ENCODE measurements around the gene APRT.

APRT gene

DNA sequence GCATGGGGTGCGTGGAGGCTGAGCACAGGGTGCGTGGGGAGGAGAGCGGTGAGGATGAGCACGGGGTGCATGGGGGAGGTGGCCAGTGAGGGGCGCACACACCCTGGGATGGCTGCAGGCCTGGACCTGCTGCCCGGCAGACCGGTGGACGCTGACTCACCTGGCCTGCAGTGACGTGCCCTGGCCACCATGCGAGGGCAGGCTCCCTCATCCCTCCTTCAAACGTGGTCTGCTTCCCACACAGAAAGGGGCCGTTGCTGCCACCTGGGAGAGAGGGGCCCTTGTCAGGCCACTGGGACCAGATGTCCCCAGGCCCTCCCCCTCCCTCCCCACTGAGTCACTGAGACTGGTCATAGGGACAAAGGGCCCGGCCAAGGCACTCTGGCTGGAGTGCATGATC, 20.1 kb upstream of the APRT start:
- no peaks in the 10 kb centered on the region for H3K9me3 ChIP-seq (ENCODE audit: low read length)
- H3K4me2 ChIP-seq (ENCODE audit: low read length): no peak overlapping the region
- H2AFZ ChIP-seq (ENCODE audit: low read length): no peak overlapping the region
- H3K9ac ChIP-seq (ENCODE audit: low read length): no peak overlapping the region
- no peak overlapping the region for H3K27ac ChIP-seq (ENCODE audit: low read depth, low read length, poor library complexity, severe bottlenecking)
- TF ChIP-seq EZH2 (IDR thresholded peaks at IDR 0.05; ENCODE audit: borderline replicate concordance, low read length): no peak
- TF ChIP-seq, protein P1, sequence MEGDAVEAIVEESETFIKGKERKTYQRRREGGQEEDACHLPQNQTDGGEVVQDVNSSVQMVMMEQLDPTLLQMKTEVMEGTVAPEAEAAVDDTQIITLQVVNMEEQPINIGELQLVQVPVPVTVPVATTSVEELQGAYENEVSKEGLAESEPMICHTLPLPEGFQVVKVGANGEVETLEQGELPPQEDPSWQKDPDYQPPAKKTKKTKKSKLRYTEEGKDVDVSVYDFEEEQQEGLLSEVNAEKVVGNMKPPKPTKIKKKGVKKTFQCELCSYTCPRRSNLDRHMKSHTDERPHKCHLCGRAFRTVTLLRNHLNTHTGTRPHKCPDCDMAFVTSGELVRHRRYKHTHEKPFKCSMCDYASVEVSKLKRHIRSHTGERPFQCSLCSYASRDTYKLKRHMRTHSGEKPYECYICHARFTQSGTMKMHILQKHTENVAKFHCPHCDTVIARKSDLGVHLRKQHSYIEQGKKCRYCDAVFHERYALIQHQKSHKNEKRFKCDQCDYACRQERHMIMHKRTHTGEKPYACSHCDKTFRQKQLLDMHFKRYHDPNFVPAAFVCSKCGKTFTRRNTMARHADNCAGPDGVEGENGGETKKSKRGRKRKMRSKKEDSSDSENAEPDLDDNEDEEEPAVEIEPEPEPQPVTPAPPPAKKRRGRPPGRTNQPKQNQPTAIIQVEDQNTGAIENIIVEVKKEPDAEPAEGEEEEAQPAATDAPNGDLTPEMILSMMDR (IDR thresholded peaks at IDR 0.05; ENCODE audit: low read length): no peak
- no peaks in the 10 kb centered on the region for H3K9me2 ChIP-seq (ENCODE audit: low read depth, low read length)
- no peaks in the 10 kb centered on the region for H3K36me3 ChIP-seq (ENCODE audit: insufficient read depth, low read length)
- no peak overlapping the region for H3K4me3 ChIP-seq (ENCODE audit: low read depth, low read length, poor library complexity, severe bottlenecking)
- no peaks in the 10 kb centered on the region for H3K4me1 ChIP-seq (ENCODE audit: insufficient read depth, low read length, severe bottlenecking)
- H3F3A ChIP-seq (ENCODE audit: insufficient read depth, low read length): no peaks in the 10 kb centered on the region
- H3K79me2 ChIP-seq (ENCODE audit: insufficient read depth, low read length): no peaks in the 10 kb centered on the region
- H3K27me3 ChIP-seq (ENCODE audit: insufficient read depth, low read length): 0 out of 2 replicates have a peak, but pooled peaks cover 2% of the 10 kb centered on the region
- no peaks in the 10 kb centered on the region for H4K20me1 ChIP-seq (ENCODE audit: insufficient read depth, low read length)

DNA sequence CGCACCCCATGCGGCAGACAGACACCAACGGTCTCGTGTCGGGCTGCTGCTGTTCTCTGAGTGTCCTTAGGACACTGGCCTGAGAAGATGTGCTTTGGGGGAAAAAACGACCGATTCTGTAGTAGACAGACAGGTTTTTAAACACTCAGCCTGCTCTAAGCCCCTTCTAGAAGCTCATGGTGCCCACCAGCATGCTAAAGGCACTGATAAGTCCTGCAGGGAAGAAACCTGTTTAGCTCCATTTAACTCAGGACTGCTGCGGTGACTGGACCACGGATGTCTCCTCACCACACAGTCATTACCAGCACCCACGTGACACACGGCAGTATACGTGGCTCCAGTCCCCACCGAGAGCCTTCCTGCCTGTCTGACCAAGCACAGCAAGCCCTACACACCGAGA, 19.1 kb upstream of the APRT start:
- Histone ChIP-seq H3K36me3 (ENCODE audit: insufficient read depth, low read length) (no peaks in the 10 kb centered on the region), H3K9me3 (ENCODE audit: low read length) (no peaks in the 10 kb centered on the region), H2AFZ (ENCODE audit: low read length) (no peak overlapping the region), H3K4me2 (ENCODE audit: low read length) (no peak overlapping the region), H3K4me1 (ENCODE audit: insufficient read depth, low read length, severe bottlenecking) (no peaks in the 10 kb centered on the region), H3K27me3 (ENCODE audit: insufficient read depth, low read length) (0 out of 2 replicates have a peak, but pooled peaks cover 5% of the 10 kb centered on the region), H3F3A (ENCODE audit: insufficient read depth, low read length) (no peaks in the 10 kb centered on the region), H3K4me3 (ENCODE audit: low read depth, low read length, poor library complexity, severe bottlenecking) (no peak overlapping the region), H3K9ac (ENCODE audit: low read length) (no peak overlapping the region), H4K20me1 (ENCODE audit: insufficient read depth, low read length) (no peaks in the 10 kb centered on the region), H3K27ac (ENCODE audit: low read depth, low read length, poor library complexity, severe bottlenecking) (no peak overlapping the region), H3K9me2 (ENCODE audit: low read depth, low read length) (no peaks in the 10 kb centered on the region), H3K79me2 (ENCODE audit: insufficient read depth, low read length) (no peaks in the 10 kb centered on the region)
- TF ChIP-seq, protein P1 (IDR thresholded peaks at IDR 0.05; ENCODE audit: low read length): no peak
- no peak for TF ChIP-seq EZH2 (IDR thresholded peaks at IDR 0.05; ENCODE audit: borderline replicate concordance, low read length)

DNA sequence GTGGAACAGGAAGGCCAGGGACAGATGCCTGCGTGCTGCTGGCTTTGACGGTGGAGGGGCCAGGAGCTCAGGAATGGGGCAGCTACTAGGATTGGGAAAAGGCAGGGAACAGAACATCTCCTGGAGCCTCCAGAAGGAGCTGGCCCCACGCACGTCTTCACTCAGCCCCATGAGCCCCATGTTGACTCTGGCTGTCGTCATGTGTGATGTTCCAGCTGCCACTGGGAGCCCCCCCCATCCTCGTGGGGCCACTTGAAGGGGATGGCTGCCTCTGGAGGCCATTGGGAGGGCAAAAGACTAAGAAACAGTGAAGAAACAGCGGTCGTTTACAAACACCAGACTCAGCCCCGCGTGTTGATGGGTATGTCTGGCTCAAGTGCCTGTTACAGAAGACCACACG, 18.5 kb upstream of the APRT start:
- no peaks in the 10 kb centered on the region for H3K36me3 ChIP-seq (ENCODE audit: insufficient read depth, low read length)
- TF ChIP-seq, protein P1 (IDR thresholded peaks at IDR 0.05; ENCODE audit: low read length): no peak
- no peak for TF ChIP-seq EZH2 (IDR thresholded peaks at IDR 0.05; ENCODE audit: borderline replicate concordance, low read length)

More for the DNA sequence above, 18.5 kb upstream of the APRT start:
- no peak overlapping the region for H3K4me3 ChIP-seq (ENCODE audit: low read depth, low read length, poor library complexity, severe bottlenecking)
- no peaks in the 10 kb centered on the region for H3K9me2 ChIP-seq (ENCODE audit: low read depth, low read length)
- no peak overlapping the region for H3K9ac ChIP-seq (ENCODE audit: low read length)
- no peak overlapping the region for H3K4me2 ChIP-seq (ENCODE audit: low read length)
- H3K27me3 ChIP-seq (ENCODE audit: insufficient read depth, low read length): 0 out of 2 replicates have a peak, but pooled peaks cover 5% of the 10 kb centered on the region
- no peak overlapping the region for H2AFZ ChIP-seq (ENCODE audit: low read length)
- no peaks in the 10 kb centered on the region for H3F3A ChIP-seq (ENCODE audit: insufficient read depth, low read length)
- no peaks in the 10 kb centered on the region for H3K79me2 ChIP-seq (ENCODE audit: insufficient read depth, low read length)
- H4K20me1 ChIP-seq (ENCODE audit: insufficient read depth, low read length): no peaks in the 10 kb centered on the region
- H3K4me1 ChIP-seq (ENCODE audit: insufficient read depth, low read length, severe bottlenecking): no peaks in the 10 kb centered on the region
- H3K9me3 ChIP-seq (ENCODE audit: low read length): no peaks in the 10 kb centered on the region
- no peak overlapping the region for H3K27ac ChIP-seq (ENCODE audit: low read depth, low read length, poor library complexity, severe bottlenecking)

All from OCI-LY1 (cell line).